PC-9 (cell line): ENCODE measurements around the gene SLC7A9.

Experiments
- CTCF ChIP-seq: fragments of 200-600 bp; sonication (generic); conservative IDR thresholded peaks from 2 replicates; pipeline ENCODE4 v1.6.1; 2017; ENCODE audit warnings: mixed run types, antibody characterized with exemption, mild to moderate bottlenecking, moderate library complexity
- EZH2 ChIP-seq: fragments of 200-600 bp; sonication (generic); IDR thresholded peaks from 2 replicates; pipeline ENCODE4 v1.8.0; 2017; ENCODE audit warnings: antibody characterized with exemption, low read depth

GRCh38 chr19:32837531-32837930 lies 32.0 kb downstream of the SLC7A9 start:
- no peak for TF ChIP-seq CTCF
- TF ChIP-seq EZH2, result no peak
